ENCODE measurements around the gene ADAMTS16.

DNA sequence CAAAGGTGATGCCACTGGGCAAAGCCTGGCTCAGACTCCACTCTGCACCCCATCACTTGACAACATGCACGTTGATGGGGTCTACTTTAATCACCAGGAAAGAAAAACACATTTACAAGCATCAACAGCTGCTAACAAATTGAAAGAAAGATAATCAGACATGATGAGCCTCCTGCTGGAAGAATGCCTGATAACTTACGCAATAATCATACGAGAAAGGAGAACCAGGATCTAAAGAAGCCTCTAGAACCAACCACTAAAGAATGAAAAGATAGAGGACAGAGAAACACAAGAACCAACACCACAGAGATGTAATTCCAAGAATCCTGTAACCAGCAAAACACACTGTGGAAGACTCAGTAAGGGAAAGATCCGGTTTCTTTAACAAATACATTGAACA is 162.1 kb downstream of the ADAMTS16 start:
- no peak for TF ChIP-seq MYC (IDR thresholded peaks at IDR 0.05; ENCODE audit: low read depth, low read length)
- TF ChIP-seq, protein P1, sequence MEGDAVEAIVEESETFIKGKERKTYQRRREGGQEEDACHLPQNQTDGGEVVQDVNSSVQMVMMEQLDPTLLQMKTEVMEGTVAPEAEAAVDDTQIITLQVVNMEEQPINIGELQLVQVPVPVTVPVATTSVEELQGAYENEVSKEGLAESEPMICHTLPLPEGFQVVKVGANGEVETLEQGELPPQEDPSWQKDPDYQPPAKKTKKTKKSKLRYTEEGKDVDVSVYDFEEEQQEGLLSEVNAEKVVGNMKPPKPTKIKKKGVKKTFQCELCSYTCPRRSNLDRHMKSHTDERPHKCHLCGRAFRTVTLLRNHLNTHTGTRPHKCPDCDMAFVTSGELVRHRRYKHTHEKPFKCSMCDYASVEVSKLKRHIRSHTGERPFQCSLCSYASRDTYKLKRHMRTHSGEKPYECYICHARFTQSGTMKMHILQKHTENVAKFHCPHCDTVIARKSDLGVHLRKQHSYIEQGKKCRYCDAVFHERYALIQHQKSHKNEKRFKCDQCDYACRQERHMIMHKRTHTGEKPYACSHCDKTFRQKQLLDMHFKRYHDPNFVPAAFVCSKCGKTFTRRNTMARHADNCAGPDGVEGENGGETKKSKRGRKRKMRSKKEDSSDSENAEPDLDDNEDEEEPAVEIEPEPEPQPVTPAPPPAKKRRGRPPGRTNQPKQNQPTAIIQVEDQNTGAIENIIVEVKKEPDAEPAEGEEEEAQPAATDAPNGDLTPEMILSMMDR (IDR thresholded peaks at IDR 0.05; ENCODE audit: extremely low read depth in 1 of 2, insufficient read depth in 1 of 2, low read depth in 1 of 2, low read length in 2 of 2) = no peak
- no peak for TF ChIP-seq POLR2A (IDR thresholded peaks at IDR 0.05; ENCODE audit: low read depth, low read length)
- no peak for TF ChIP-seq EZH2 (IDR thresholded peaks at IDR 0.05; ENCODE audit: borderline replicate concordance, low read depth, low read length, severe bottlenecking)

Measured in endothelial cell of umbilical vein (primary cell).